Measurements from ENCODE around the gene PFN2. TPM values are rescaled to one million over a fixed set of nuclear protein-coding genes. Genes with fewer than 3 reads are reported as not detected.

Gene PFN2
- total RNA-seq, 1 donor from 2014 or later = 98.0 TPM

DNA sequence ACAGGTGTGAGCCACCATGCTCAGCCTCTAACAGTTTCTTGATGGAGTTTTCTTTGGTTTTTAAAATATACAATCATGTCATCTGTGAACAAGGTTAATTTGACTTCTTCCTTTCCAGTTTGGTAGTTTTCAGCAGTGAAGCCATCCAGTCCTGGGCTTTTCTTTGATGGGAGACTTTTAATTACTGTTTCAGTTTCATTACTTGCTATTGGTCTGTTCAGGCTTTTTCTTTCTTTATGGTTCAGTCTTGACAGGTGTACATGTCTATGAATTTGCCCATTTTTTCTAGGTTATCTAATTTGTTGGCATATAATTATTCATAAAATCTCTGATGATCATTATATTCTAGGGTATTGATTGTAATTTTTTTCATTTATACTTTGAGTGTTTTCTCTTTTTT is 36.8 kb downstream of the PFN2 start:
- no peaks in the 10 kb centered on the region for H3K36me3 ChIP-seq (ENCODE audit: control insufficient read depth, insufficient read depth, low read length)
- no peak overlapping the region for H3K4me3 ChIP-seq (ENCODE audit: low read depth, low read length)
- no peaks in the 10 kb centered on the region for H3K27me3 ChIP-seq (ENCODE audit: control insufficient read depth, insufficient read depth, low read length)
- TF ChIP-seq, protein P1, sequence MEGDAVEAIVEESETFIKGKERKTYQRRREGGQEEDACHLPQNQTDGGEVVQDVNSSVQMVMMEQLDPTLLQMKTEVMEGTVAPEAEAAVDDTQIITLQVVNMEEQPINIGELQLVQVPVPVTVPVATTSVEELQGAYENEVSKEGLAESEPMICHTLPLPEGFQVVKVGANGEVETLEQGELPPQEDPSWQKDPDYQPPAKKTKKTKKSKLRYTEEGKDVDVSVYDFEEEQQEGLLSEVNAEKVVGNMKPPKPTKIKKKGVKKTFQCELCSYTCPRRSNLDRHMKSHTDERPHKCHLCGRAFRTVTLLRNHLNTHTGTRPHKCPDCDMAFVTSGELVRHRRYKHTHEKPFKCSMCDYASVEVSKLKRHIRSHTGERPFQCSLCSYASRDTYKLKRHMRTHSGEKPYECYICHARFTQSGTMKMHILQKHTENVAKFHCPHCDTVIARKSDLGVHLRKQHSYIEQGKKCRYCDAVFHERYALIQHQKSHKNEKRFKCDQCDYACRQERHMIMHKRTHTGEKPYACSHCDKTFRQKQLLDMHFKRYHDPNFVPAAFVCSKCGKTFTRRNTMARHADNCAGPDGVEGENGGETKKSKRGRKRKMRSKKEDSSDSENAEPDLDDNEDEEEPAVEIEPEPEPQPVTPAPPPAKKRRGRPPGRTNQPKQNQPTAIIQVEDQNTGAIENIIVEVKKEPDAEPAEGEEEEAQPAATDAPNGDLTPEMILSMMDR (IDR thresholded peaks at IDR 0.05; ENCODE audit: insufficient read depth, low read length, poor library complexity, severe bottlenecking) = no peak
- DNase-seq (ENCODE audit: low read depth) = no peak

DNA sequence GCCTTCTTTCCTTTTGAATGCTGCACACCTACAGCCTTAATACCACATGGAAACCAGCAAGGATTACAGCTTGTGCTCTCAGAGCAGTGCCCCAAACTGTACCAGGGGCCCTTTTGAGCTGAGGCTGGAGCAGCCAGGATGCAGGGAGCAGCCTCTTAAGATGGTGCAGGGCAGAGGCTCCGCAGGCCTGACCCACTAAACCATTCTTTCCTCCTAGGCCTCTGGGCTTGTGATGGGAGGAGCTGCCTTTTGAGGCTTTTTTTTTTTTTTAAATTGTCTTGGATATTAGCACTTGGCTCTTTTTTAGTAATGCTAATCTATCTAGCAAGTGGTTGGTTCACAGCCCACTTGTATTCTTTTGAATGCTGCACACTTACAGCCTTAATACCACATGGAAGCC is 37.7 kb downstream of the PFN2 start:
- Histone ChIP-seq H3K27me3 (ENCODE audit: control insufficient read depth, insufficient read depth, low read length) (no peaks in the 10 kb centered on the region), H3K4me3 (ENCODE audit: low read depth, low read length) (no peak overlapping the region), H3K36me3 (ENCODE audit: control insufficient read depth, insufficient read depth, low read length) (no peaks in the 10 kb centered on the region)
- TF ChIP-seq, protein P1 (IDR thresholded peaks at IDR 0.05; ENCODE audit: insufficient read depth, low read length, poor library complexity, severe bottlenecking) = no peak
- no peak for DNase-seq (ENCODE audit: low read depth)

GRCh38 chr3:149920119-149920518 is 50.6 kb downstream of the PFN2 start:
- H3K27me3 ChIP-seq (ENCODE audit: control insufficient read depth, insufficient read depth, low read length) = no peaks in the 10 kb centered on the region
- no peak for DNase-seq (ENCODE audit: low read depth)
- no peak overlapping the region for H3K4me3 ChIP-seq (ENCODE audit: low read depth, low read length)
- TF ChIP-seq, protein P1 (IDR thresholded peaks at IDR 0.05; ENCODE audit: insufficient read depth, low read length, poor library complexity, severe bottlenecking) = no peak
- H3K36me3 ChIP-seq (ENCODE audit: control insufficient read depth, insufficient read depth, low read length) = no peaks in the 10 kb centered on the region

GRCh38 chr3:149919509-149919908 is 51.2 kb downstream of the PFN2 start:
- no peak for DNase-seq (ENCODE audit: low read depth)
- TF ChIP-seq, protein P1 (IDR thresholded peaks at IDR 0.05; ENCODE audit: insufficient read depth, low read length, poor library complexity, severe bottlenecking) = no peak
- H3K4me3 ChIP-seq (ENCODE audit: low read depth, low read length) = no peak overlapping the region
- H3K27me3 ChIP-seq (ENCODE audit: control insufficient read depth, insufficient read depth, low read length) = no peaks in the 10 kb centered on the region
- no peaks in the 10 kb centered on the region for H3K36me3 ChIP-seq (ENCODE audit: control insufficient read depth, insufficient read depth, low read length)

DNA sequence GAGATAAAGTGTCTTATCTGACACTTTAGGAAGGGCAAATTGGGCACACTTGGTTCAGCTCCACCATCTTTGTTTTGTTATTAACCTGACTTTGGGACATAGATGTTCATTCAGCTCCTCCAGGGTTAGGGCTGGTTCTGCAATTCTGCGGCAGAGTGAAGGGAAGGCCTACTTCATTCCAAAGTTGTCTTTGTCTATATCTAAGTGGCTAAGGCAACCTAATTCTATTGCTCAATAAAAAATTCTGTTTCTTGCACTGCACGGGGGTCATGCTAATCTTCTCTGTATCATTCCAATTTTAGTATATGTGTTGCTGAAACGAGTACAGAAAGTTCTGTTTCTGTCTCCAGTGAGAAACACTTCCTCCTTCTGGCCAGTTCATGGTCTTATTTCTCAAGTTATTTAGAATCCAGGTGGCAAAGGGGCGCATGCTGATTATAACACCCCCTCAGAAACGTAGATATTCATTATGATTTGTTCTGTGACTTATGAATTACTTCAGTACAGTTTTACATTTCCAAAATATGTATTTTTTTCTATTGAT is 53.5 kb downstream of the PFN2 start:
- no peak for DNase-seq (ENCODE audit: low read depth)
- H3K36me3 ChIP-seq (ENCODE audit: control insufficient read depth, insufficient read depth, low read length) = no peaks in the 10 kb centered on the region
- H3K4me3 ChIP-seq (ENCODE audit: low read depth, low read length) = no peak overlapping the region
- H3K27me3 ChIP-seq (ENCODE audit: control insufficient read depth, insufficient read depth, low read length) = no peaks in the 10 kb centered on the region
- TF ChIP-seq, protein P1 (IDR thresholded peaks at IDR 0.05; ENCODE audit: insufficient read depth, low read length, poor library complexity, severe bottlenecking) = no peak

Other genes with a start within 250 kb of the PFN2 start
- gene COMMD2, start 218.4 kb downstream of the PFN2 start, total RNA-seq = 31.9 and 44.4 TPM in 2 replicates
- gene ANKUB1, start 178.3 kb downstream of the PFN2 start, total RNA-seq = not detected in 2 replicates
- gene RNF13, start 157.7 kb downstream of the PFN2 start, total RNA-seq = 34.6 and 43.4 TPM in 2 replicates